ENCODE measurements around the gene SECISBP2L.

DNA sequence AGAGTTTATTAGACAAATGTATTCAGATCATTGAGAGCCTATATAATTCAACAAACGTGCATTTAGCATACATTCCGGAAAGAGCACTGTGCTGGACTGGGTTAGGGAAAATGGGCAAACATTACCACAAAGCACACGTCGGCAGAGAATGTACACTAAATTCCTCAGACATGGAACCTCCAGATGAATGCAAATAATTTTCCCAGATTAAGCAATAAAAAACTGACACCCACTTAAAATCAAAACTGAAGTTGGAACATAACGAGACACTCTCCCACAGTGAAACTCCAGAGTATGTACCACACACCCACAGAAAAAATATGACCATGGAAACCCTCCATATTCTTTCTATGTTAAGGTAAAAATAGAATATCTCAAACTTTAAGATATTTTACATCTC is 4.8 kb downstream of the SECISBP2L start:
- TF ChIP-seq, protein P1, sequence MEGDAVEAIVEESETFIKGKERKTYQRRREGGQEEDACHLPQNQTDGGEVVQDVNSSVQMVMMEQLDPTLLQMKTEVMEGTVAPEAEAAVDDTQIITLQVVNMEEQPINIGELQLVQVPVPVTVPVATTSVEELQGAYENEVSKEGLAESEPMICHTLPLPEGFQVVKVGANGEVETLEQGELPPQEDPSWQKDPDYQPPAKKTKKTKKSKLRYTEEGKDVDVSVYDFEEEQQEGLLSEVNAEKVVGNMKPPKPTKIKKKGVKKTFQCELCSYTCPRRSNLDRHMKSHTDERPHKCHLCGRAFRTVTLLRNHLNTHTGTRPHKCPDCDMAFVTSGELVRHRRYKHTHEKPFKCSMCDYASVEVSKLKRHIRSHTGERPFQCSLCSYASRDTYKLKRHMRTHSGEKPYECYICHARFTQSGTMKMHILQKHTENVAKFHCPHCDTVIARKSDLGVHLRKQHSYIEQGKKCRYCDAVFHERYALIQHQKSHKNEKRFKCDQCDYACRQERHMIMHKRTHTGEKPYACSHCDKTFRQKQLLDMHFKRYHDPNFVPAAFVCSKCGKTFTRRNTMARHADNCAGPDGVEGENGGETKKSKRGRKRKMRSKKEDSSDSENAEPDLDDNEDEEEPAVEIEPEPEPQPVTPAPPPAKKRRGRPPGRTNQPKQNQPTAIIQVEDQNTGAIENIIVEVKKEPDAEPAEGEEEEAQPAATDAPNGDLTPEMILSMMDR (IDR thresholded peaks at IDR 0.05; ENCODE audit: low read length), result no peak
- TF ChIP-seq EZH2phosphoT487 (IDR thresholded peaks at IDR 0.05; ENCODE audit: low read length) (no peak), EZH2 (optimal IDR thresholded peaks at IDR 0.05; ENCODE audit: low read depth, low read length) (no peak)
